C4-2B (cell line): Measurements from ENCODE around the gene GALNT3.

Experiments
- H3K27ac ChIP-seq: fragments of 450-650 bp; 2 replicates; pipeline ENCODE4 v1.5.1; 2017
- CTCF ChIP-seq: fragments of 450-650 bp; conservative IDR thresholded peaks from 2 replicates; pipeline ENCODE4 v1.5.1; 2017; ENCODE audit warnings: mild to moderate bottlenecking
- ZFX ChIP-seq: fragments of 450-650 bp; IDR thresholded peaks from 2 replicates; pipeline ENCODE4 v1.6.1; 2017

GALNT3 gene

GRCh38 chr2:165793779-165794535 is at the start of gene GALNT3:
TSS of gene GALNT3 (minus strand) at chr2:165794247. CDS start at chr2:165770700, 23,547 bp downstream.
- TF ChIP-seq ZFX (no peak), CTCF (0 out of 2 replicates have a peak, but pooled peaks have one; percentile 13)
- H3K27ac ChIP-seq: peak within 1 kb of the TSS; percentile 97

- H3K27ac ChIP-seq: no peak overlapping the region
- TF ChIP-seq ZFX (no peak), CTCF (no peak)
Observed at GRCh38 chr2:165843351-165843750, 49.3 kb upstream of the GALNT3 start.

GRCh38 chr2:165840333-165840958 is 46.4 kb upstream of the GALNT3 start:
- TF ChIP-seq CTCF (no peak), ZFX (no peak)
- H3K27ac ChIP-seq: no peak overlapping the region

GRCh38 chr2:165839610-165840009 is 45.6 kb upstream of the GALNT3 start:
- TF ChIP-seq CTCF (no peak), ZFX (no peak)
- no peak overlapping the region for H3K27ac ChIP-seq

GRCh38 chr2:165837122-165837521 is 43.1 kb upstream of the GALNT3 start:
- H3K27ac ChIP-seq: no peak overlapping the region
- no peak for TF ChIP-seq CTCF

GRCh38 chr2:165835363-165835762 is 41.3 kb upstream of the GALNT3 start:
- no peak for TF ChIP-seq ZFX
- no peak for TF ChIP-seq CTCF

GRCh38 chr2:165833156-165833555 is 39.1 kb upstream of the GALNT3 start:
- no peak for TF ChIP-seq ZFX
- no peak for TF ChIP-seq CTCF
- H3K27ac ChIP-seq: no peak overlapping the region

More at GRCh38 chr2:165835363-165835762, 41.3 kb upstream of the GALNT3 start:
- H3K27ac ChIP-seq: no peak overlapping the region
